Activated T-cell treated with anti-CD3 and anti-CD28 coated beads for 4 hours (primary cell): ENCODE measurements around the gene GLB1L.

ENCODE experiments used
- DNase-seq: peaks from one replicate; pipeline ENCODE4 v3.0.0-alpha.2; 2020

GLB1L gene

GRCh38 chr2:219252570-219252899 lies 7.3 kb upstream of the GLB1L start:
- peak; percentile 31 for DNase-seq

DNA sequence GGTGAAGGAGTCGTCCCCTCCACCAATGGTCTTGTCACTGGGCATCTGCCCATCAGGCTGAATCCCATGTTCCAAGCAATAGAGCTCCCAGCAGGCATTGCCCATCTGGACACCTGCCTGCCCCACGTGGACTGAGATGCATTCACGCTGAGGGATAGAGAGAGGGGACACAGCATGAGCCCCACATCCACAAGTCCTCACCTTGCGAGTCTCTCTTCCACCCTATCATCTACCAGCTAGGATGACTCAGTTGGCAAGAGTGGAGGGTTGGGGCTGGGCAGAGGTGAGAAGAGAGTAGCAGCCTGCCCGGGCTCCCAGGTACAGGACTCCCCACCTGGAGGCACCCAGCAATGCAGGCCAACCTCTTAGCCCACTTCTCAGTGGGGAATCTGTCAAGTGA lies 6.8 kb upstream of the GLB1L start:
- peak; percentile 18 for DNase-seq

- no peak for DNase-seq
Measured at GRCh38 chr2:219251656-219252055, 6.4 kb upstream of the GLB1L start.

DNA sequence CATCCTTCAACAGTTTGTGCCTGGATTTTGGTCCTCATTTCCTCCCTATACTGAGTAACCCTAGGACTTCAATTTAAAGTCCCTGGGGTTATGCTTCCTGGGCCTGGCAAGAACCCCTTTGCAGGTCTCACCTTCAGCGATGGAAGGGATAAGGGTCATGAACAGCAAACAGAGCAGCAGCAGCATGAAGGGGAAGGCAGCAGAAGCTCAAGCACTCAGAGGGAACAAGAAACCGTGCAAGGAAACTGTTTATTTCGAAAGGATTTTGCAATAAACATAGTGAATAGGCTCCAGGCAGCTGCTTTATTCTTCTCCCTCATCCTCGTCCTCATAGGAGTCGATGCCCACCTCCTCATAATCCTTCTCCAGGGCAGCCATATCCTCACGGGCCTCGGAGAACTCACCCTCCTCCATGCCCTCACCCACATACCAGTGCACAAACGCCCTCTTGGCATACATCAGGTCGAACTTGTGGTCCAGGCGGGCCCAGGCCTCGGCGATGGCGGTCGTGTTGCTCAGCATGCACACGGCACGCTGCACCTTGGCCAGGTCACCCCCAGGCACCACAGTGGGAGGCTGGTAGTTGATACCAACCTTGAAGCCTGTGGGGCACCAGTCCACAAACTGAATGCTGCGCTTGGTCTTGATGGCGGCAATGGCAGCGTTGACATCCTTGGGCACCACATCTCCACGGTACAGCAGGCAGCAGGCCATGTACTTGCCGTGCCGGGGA lies 5.0 kb upstream of the GLB1L start:
- DNase-seq: no peak

- DNase-seq: no peak
Measured at GRCh38 chr2:219249203-219249980, 4.1 kb upstream of the GLB1L start.

DNA sequence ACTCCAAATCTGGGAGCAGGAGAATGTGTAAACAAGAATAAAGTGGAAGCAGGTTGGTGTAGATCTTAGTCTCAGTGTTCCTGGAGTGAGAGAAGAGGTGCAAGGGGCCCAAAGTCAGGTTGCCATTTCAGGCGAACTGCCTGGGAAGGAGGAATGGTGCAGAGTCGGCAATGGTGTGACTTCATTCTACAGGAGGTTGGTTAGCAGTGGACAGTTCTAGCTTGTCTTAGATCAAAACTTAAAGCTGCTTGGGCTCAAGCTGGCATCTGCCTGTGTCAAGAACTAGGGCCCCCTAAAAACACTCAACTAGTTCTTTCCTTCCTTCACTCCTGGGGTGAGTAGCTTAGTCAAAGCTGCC lies 3.6 kb upstream of the GLB1L start:
- DNase-seq: no peak

DNA sequence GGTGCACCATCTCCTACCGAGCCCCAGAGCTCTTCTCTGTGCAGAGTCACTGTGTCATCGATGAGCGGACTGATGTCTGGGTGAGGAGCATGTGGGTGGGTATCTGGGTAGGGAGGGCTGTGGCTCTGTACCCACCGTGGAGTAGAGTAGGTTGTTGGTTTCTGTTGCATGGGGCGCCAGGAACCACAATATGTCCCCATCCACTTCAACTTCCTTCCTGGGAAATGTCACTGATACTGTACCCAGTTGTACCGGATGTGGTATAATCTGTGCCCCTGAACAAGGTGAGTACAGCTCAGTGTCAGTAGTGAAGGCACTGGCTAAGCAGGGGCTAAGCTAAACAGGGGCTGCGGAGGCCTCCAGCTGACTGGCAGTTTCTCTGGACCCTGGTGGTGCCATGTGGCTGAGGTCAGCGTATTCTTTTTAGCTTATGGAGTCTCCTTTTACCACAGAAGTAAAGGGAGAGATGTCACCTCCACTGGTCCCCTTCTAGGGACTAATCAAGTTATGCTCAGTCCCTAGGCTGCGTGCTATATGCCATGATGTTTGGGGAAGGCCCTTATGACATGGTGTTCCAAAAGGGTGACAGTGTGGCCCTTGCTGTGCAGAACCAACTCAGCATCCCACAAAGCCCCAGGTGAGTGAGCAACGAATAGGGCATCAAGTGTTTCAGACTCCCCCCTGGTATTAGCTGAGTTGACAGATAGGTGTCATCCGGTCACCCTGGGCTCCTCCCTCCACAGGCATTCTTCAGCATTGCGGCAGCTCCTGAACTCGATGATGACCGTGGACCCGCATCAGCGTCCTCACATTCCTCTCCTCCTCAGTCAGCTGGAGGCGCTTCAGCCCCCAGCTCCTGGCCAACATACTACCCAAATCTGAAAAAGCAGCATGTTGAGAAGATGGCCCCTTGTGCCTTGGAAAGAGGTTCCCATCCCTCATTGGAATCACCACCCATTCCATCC lies 2.7 kb upstream of the GLB1L start:
- peak; percentile 54 for DNase-seq

- DNase-seq: no peak
Measured at GRCh38 chr2:219246559-219246958, 1.3 kb upstream of the GLB1L start.

GRCh38 chr2:219245899-219246230 lies 621 bp upstream of the GLB1L start:
- no peak for DNase-seq

DNA sequence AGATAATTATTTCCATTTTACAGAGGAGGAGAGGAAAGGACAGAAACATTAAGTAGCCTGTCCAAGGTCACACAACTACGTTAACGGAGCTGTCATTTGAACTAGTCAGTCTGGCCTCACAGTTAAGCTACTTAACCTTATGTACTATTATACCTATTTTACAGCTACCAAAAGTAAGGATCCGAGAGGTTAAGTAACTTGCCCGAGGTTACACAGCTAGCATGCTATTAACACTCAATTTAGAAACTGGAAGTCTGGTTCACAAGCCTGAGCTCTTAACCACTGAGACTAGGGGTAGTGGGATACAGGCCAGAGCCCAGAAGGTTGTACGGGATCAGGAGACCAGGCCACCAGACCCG lies 476 bp downstream of the GLB1L start:
- DNase-seq: no peak

- DNase-seq: no peak
Measured at GRCh38 chr2:219243291-219243761, 1.9 kb downstream of the GLB1L start.

DNA sequence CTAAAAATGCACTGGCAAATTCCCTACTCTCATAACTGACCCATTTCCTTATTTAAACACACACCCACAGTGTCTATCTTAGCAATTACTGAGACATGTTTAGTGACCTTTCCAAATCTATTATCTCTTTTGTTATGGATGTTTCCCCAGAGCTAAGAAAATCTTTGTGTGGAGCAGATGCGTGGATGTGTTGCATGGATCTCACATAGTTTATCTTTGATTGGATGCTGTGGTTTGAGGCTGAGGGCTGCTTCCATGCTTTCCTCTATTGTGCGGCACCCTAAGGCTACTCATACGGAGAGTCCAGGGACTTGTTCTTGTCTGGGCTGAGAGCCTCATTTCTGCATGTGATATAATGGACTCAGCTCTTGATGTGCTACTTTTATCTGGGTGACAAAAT lies 10.9 kb downstream of the GLB1L start:
- DNase-seq: no peak

- no peak for DNase-seq
Measured at GRCh38 chr2:219230059-219230540, 15.1 kb downstream of the GLB1L start.

DNA sequence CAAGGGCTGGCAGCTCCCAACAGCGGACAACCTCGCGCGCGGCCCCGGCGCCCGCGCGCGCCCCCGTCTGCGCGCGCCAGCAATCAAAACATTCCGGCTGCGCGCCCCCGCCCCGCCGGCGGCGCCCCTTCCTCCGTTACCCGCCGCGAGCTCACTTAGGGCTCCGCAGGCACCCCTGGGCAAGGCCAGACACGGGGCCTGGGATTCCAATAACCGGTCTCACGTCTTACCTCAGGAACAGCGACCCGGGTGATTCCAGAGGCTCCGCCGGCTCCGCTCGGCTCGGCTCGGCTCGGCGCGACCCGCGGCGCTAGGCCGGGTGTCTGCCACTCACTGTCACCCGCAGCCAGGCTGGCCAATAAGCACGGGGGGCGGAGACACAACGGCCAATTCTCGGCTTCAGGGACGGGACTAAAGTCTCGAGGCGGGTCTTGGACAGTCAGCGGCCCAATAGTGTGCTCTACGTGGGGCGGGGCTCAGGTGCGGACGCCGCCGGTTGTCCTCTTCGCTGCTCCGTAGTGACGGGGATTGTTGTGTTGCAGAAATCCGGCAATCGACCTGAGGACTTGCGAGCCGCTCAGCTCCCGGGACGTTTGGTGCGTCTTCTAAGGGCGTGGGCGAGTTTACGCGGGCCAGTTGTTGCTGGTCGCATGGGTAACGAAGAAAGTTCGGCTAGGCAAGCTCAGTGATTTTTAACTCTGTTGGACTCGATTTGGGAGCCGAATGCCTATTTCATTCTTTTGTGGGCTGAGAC lies 15.8 kb downstream of the GLB1L start, which contains the start of the genes ANKZF1 and ATG9A:
ANKZF1 (plus strand) TSS at position 502 of the 754 bp plus-strand sequence. CDS start 452 bp downstream, outside the sequence.
ATG9A (minus strand) TSS at position 332 of the 754 bp plus-strand sequence. CDS start 1,612 bp downstream, outside the sequence.
- peak; percentile 97 for DNase-seq

DNA sequence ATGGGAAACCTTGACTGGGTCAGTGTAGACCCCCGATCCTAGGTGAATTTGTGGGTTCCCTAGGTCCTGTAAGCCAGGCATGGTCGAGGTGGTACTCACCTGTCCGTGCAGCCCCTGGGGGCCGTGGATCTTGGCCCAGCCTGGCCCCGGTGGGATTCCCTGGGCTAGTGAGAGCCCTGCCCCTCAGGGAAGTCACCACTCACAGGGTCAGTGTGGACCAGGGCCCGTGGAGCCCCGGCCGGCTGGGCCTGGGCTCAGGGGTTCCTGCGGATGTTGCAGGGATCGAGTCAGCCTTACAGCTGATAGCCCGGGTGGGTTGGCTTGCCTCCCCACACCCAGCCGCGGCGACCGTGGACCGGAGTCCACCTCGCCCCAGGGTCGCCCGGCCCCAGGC lies 16.3 kb downstream of the GLB1L start:
- DNase-seq: no peak

- no peak for DNase-seq
Measured at GRCh38 chr2:219228041-219228910, 17.0 kb downstream of the GLB1L start.

DNA sequence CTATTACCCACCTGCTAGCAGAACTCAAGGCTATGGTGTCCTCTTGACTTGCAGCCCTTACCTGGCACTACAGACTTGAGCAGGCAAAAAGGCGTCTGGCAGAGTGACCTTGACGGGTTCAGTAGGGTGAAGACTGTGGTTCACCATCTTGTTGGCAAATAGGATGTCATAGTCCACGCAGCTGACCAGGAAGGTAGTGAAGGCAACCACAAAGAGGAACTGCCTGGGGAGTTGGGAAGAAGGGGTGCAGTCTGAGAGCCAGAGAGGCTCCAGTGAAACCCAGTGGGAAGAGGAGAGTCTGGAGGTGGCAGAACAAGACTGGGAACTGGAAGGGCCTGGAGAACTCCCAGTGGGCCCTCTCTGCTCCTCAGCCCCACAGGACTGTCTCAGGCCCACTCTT lies 19.9 kb downstream of the GLB1L start:
- DNase-seq: no peak

GRCh38 chr2:219223831-219224610 lies 21.2 kb downstream of the GLB1L start:
- DNase-seq: no peak

DNA sequence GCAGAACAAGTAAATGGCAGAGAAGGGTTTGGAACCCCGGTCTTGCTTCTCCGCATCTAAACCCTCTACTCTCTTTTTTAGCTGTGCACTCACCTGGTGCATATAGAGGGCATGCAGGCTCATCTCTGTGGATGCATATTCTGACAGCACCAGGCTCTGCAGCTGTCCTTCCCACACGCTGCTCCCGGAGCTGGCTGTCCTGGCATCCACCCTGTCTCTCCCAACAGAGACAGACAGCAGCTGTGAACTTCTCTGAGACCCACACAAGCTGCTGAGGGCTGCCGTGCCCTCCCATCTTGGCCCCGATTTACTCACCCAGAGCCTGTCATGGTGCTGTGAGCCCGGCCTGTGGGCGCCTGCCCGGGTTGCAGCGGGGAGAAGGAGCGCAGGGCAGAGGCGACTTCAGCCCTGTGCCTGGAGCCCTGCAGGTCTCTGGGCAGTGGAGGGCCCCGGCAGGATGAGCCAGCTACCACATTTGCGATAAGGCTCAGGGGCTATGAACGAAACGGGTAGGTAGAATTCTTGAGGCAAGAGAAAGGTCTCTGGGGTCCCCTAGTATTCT lies 23.2 kb downstream of the GLB1L start:
- no peak for DNase-seq
